GM12878 (cell line): ENCODE measurements around the gene TUBB3. TPM values are rescaled to one million over a fixed set of nuclear protein-coding genes. Genes with fewer than 3 reads are reported as not detected.
A peak's percentile ranks its signal among the peaks of the same experiment; 100 is the strongest.

ENCODE experiments used
- ATAC-seq: fragments of 200-7000 bp; cut with Tn5 transposase; 3 replicates; pipeline ENCODE4 v1.9.1; 2020; ENCODE audit warnings: mild to moderate bottlenecking, moderate library complexity
- BruUV-seq: library from RNA; stranded (reverse); fragments of 400-500 nt; replicated peaks from 2 replicates; lab custom pipeline; 2021; lab: Mats Ljungman, UMichigan
- CTCF ChIA-PET: fragments of 300-600 bp; sonication (Branson Sonifier 250); formaldehyde crosslinking; extraction: SDS; loops from one replicate; lab custom pipeline; 2021; ENCODE audit warnings: inconsistent platforms; lab: Yijun Ruan, JAX
- POLR2A ChIA-PET: fragments of 350-600 bp; formaldehyde crosslinking; extraction: SDS; loops from one replicate; lab custom pipeline; 2021; ENCODE audit warnings: inconsistent platforms; lab: Charles Lee
- RAD21 ChIA-PET: fragments of 300-600 bp; sonication (Branson Sonifier 250); formaldehyde crosslinking; loops from one replicate; lab custom pipeline; 2023; ENCODE audit warnings: antibody characterized with exemption; ENCODE audit not compliant: unreplicated experiment; lab: Charles Lee
- SMC1A ChIA-PET: fragments of 300-600 bp; sonication (Branson Sonifier 250); formaldehyde crosslinking; loops from one replicate; lab custom pipeline; 2023; ENCODE audit not compliant: unreplicated experiment, uncharacterized antibody; lab: Charles Lee
- DNase-seq: peaks from one replicate; pipeline ENCODE4 v3.0.0-alpha.2; 2011; ENCODE audit warnings: low read depth, low spot score
- FAIRE-seq: peaks from 3 replicates; lab custom pipeline; 2011; peaks lifted over from hg19 to GRCh38; lab: Jason Lieb, UNC
- H2AFZ ChIP-seq: 2 replicates; pipeline ENCODE4 v1.6.0; 2011; ENCODE audit warnings: low read depth, low read length, control low read depth; ENCODE audit not compliant: control insufficient read depth
- H3K27ac ChIP-seq: 2 replicates; pipeline ENCODE4 v1.5.1; 2011; ENCODE audit warnings: control low read depth; ENCODE audit not compliant: control insufficient read depth, insufficient read depth
- H3K27me3 ChIP-seq, 2 experiments: replicated peaks in 1 of 2; 2 replicates each; pipeline versions ENCODE4 v1.6.0 to v1.6.1; 2011; ENCODE audit warnings: low read length in 1 of 2; ENCODE audit not compliant: control insufficient read depth in 2 of 2, insufficient read depth in 2 of 2
- H3K36me3 ChIP-seq, 2 experiments: 2 replicates each; pipeline ENCODE4 v1.5.1; 2011; ENCODE audit warnings: low read length in 1 of 2; ENCODE audit not compliant: control insufficient read depth in 2 of 2, insufficient read depth in 2 of 2
- H3K4me1 ChIP-seq: 2 replicates; pipeline ENCODE4 v1.6.1; 2011; ENCODE audit warnings: mild to moderate bottlenecking, low read length, moderate library complexity, mixed read lengths; ENCODE audit not compliant: control insufficient read depth, insufficient read depth
- H3K4me2 ChIP-seq: 2 replicates; pipeline ENCODE4 v1.6.0; 2011; ENCODE audit warnings: control low read depth; ENCODE audit not compliant: control insufficient read depth, insufficient read depth
- H3K4me3 ChIP-seq: fragments of 200-600 bp; sonication (generic); 2 replicates; pipeline ENCODE4 v1.5.1; 2016
- H3K79me2 ChIP-seq: 2 replicates; pipeline ENCODE4 v1.6.0; 2011; ENCODE audit warnings: low read length; ENCODE audit not compliant: control insufficient read depth, insufficient read depth
- H3K9ac ChIP-seq: 2 replicates; pipeline ENCODE4 v1.8.0; 2011; ENCODE audit warnings: low read length, control low read depth, mixed read lengths; ENCODE audit not compliant: control insufficient read depth, insufficient read depth
- H3K9me3 ChIP-seq: replicated peaks from 3 replicates; pipeline ENCODE4 v1.5.1; 2011; ENCODE audit warnings: mild to moderate bottlenecking, low read length; ENCODE audit not compliant: control insufficient read depth, insufficient read depth
- H4K20me1 ChIP-seq: 2 replicates; pipeline ENCODE4 v1.6.0; 2011; ENCODE audit not compliant: control insufficient read depth, insufficient read depth
- BHLHE40 ChIP-seq, 2 experiments: fragments of 450-650 bp in 1 of 2; IDR thresholded peaks; 2 replicates each; pipeline ENCODE4 v1.6.1; 2011 to 2017; ENCODE audit warnings: low read depth in 2 of 2, borderline replicate concordance in 1 of 2, improper control_type of control experiment in 1 of 2, low read length in 1 of 2, mild to moderate bottlenecking in 1 of 2
- CBFB ChIP-seq: IDR thresholded peaks from 2 replicates; pipeline ENCODE4 v1.6.1; 2016; ENCODE audit warnings: antibody characterized with exemption, low read depth
- CHD1 ChIP-seq: IDR thresholded peaks from 2 replicates; pipeline ENCODE4 v1.6.1; 2012; ENCODE audit warnings: low read depth, low read length, improper control_type of control experiment
- EED ChIP-seq: sonication (generic); IDR thresholded peaks from 2 replicates; pipeline ENCODE4 v1.6.1; 2016; ENCODE audit warnings: antibody characterized with exemption, low read depth
- EP300 ChIP-seq, 2 experiments: fragments of 150-350 bp in 1 of 2; IDR thresholded peaks; 2 replicates each; pipeline ENCODE4 v1.6.1; 2011 to 2012; ENCODE audit warnings: low read depth in 2 of 2, low read length in 2 of 2, borderline replicate concordance in 1 of 2, improper control_type of control experiment in 1 of 2, inconsistent platforms in 1 of 2; ENCODE audit not compliant: control insufficient read depth in 1 of 2
- FOXK2 ChIP-seq: fragments of 450-650 bp; IDR thresholded peaks from 2 replicates; pipeline ENCODE4 v1.6.1; 2017; ENCODE audit warnings: mild to moderate bottlenecking, moderate library complexity
- IKZF2 ChIP-seq, 2 experiments: fragments of 450-650 bp; IDR thresholded peaks; 2 replicates each; pipeline ENCODE4 v1.6.1; 2017; ENCODE audit warnings: mild to moderate bottlenecking in 2 of 2, moderate library complexity in 2 of 2
- MTA2 ChIP-seq: fragments of 450-650 bp; IDR thresholded peaks from 2 replicates; pipeline ENCODE4 v1.6.1; 2016; ENCODE audit warnings: low read depth, mild to moderate bottlenecking, moderate library complexity
- SUZ12 ChIP-seq: fragments of 200-600 bp; sonication (generic); IDR thresholded peaks from one replicate; pipeline ENCODE4 v1.6.1; 2018; ENCODE audit warnings: antibody characterized with exemption, mild to moderate bottlenecking; ENCODE audit not compliant: unreplicated experiment
- WGBS: methylation state at CpG from one replicate; pipeline ENCODE4 v1.1.6; 2016; ENCODE audit warnings: low lambda C conversion rate; ENCODE audit not compliant: insufficient replicate concordance, insufficient coverage; ENCODE audit errors: missing lambda C conversion rate; 5-methylcytosine and 5-hydroxymethylcytosine counted together
- in situ Hi-C: fragments of 300-500 bp; cut with MboI; formaldehyde crosslinking; loops from 9 replicates; pipeline ENCODE4 v1.14.3; 2018; ENCODE audit warnings: mixed read lengths
- intact Hi-C: fragments of 100-400 bp; cut with micrococcal nuclease; formaldehyde crosslinking; loops from one replicate; pipeline ENCODE4 v1.14.2; 2022; ENCODE audit not compliant: unreplicated experiment
- polyA plus RNA-seq, 11 experiments: library from polyadenylated mRNA; depleted of rRNA in 4 of 11; unstranded in 6 of 11; stranded (reverse) in 5 of 11; fragments of >200 nt; fragmentation: Nextera tagmentation in 4 of 11; fragmentation: Illumina TruSeq in 1 of 11; extraction: Ambion mirVana in 4 of 11; extraction: Trizol in 1 of 11; gene quantifications; 1 replicate in 1 of 11; 2 replicates in 10 of 11; pipeline versions ENCODE4 v1.2.1 to v1.2.3, GENCODE V29; 2011 to 2016; ENCODE audit warnings: inconsistent platforms in 2 of 11, missing spikeins in 2 of 11, low read depth in 1 of 11
- total RNA-seq, 4 experiments: library from RNA; depleted of rRNA in 3 of 4; stranded (reverse); fragments of >200 nt in 3 of 4; fragmentation: Illumina TruSeq in 1 of 4; extraction: Trizol in 1 of 4; gene quantifications; 2 replicates each; pipeline versions ENCODE4 v1.2.1 to v1.2.3, GENCODE V29; 2013 to 2021
- TF ChIP-seq, protein P1 (sequence below): fragments of 450-650 bp; IDR thresholded peaks from 2 replicates; pipeline ENCODE4 v1.6.1; 2017; ENCODE audit warnings: low read depth, mild to moderate bottlenecking, moderate library complexity
- TF ChIP-seq, protein P2 (sequence below): fragments of 150-350 bp; IDR thresholded peaks from 2 replicates; pipeline ENCODE4 v1.6.1; 2014; ENCODE audit warnings: mild to moderate bottlenecking, low read depth, low read length
- TF ChIP-seq, protein P3 (sequence below): fragments of 450-650 bp; formaldehyde crosslinking; IDR thresholded peaks from 2 replicates; pipeline ENCODE4 v1.4.0; 2022; ENCODE audit warnings: mild to moderate bottlenecking, moderate library complexity

Gene TUBB3
- total and polyA plus RNA-seq, 10 of the 15 experiments (the other 5 are each of a cell fraction or from before 2014, with no cell fraction given), result 0.09 to 2.5 (median 0.58) TPM; not detected in 1

DNA sequence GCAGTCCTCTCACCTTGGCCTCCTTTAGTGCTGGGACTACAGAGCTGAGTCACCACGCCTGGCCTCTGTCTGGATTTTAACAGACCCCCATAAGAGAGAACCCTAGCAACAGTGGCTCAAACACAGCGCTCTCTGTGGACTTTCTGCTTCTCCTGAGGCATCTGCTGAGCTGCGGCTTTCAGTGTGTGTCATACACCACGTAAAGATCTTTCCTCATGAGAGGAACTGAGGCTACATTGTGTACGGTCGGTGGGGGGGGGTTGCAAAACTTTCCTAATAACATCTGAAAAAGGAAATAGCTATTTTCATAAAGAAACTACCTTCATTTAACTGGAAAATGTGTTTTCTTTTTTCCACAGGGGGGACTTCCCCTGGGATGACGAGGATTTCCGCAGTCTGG lies 58.3 kb downstream of the TUBB3 start (continued):
- peak in 1 of 2 experiments; percentile 46; a peak in 1 of 4 replicates for TF ChIP-seq BHLHE40 (IDR thresholded peaks at IDR 0.05; ENCODE audit: borderline replicate concordance in 1 of 2, low read depth in 2 of 2, low read length in 1 of 2)
- TF ChIP-seq IKZF2 (IDR thresholded peaks at IDR 0.05), result peak; percentile 92 to 94
- peak; percentile 20 to 41; a peak in 2 of 4 replicates for TF ChIP-seq EP300 (IDR thresholded peaks at IDR 0.05; ENCODE audit: borderline replicate concordance in 1 of 2, control insufficient read depth in 1 of 2, low read depth in 2 of 2, low read length in 2 of 2)
- peak; percentile 73 for TF ChIP-seq MTA2
- TF ChIP-seq, protein P1, sequence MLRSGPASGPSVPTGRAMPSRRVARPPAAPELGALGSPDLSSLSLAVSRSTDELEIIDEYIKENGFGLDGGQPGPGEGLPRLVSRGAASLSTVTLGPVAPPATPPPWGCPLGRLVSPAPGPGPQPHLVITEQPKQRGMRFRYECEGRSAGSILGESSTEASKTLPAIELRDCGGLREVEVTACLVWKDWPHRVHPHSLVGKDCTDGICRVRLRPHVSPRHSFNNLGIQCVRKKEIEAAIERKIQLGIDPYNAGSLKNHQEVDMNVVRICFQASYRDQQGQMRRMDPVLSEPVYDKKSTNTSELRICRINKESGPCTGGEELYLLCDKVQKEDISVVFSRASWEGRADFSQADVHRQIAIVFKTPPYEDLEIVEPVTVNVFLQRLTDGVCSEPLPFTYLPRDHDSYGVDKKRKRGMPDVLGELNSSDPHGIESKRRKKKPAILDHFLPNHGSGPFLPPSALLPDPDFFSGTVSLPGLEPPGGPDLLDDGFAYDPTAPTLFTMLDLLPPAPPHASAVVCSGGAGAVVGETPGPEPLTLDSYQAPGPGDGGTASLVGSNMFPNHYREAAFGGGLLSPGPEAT, result peak; percentile 79

DNA sequence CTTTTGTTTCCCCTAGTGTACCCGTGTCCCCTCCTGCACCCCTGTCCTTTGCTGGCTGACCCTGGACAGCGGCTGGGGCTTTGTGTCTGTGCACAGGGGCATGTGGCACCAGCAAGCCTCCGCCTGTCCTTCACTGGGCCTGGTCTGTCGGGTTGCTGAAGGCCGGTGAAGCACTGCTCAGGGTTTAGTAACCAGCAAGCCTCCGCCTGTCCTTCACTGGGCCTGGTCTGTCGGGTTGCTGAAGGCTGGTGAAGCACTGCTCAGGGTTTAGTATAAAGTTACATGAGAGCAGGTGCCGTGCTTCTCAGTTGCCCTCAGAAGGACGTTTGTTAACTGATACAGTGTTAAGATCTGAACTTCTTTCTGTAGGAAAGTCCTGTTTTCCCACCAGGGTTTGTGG lies 59.2 kb downstream of the TUBB3 start:
- SMC1A ChIA-PET, result interaction anchor here (1.1 to 2.0 kb wide), 2 partner anchors 10 to 42 kb away, joined by 3 to 8 read pairs; no protein-coding TSS in a partner anchor
- in situ Hi-C loops, result no loop called here
- no TSS peak for BruUV-seq
- TF ChIP-seq FOXK2, result no peak
- TF ChIP-seq, protein P2, sequence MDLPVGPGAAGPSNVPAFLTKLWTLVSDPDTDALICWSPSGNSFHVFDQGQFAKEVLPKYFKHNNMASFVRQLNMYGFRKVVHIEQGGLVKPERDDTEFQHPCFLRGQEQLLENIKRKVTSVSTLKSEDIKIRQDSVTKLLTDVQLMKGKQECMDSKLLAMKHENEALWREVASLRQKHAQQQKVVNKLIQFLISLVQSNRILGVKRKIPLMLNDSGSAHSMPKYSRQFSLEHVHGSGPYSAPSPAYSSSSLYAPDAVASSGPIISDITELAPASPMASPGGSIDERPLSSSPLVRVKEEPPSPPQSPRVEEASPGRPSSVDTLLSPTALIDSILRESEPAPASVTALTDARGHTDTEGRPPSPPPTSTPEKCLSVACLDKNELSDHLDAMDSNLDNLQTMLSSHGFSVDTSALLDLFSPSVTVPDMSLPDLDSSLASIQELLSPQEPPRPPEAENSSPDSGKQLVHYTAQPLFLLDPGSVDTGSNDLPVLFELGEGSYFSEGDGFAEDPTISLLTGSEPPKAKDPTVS, result no peak
- TF ChIP-seq, protein P3, sequence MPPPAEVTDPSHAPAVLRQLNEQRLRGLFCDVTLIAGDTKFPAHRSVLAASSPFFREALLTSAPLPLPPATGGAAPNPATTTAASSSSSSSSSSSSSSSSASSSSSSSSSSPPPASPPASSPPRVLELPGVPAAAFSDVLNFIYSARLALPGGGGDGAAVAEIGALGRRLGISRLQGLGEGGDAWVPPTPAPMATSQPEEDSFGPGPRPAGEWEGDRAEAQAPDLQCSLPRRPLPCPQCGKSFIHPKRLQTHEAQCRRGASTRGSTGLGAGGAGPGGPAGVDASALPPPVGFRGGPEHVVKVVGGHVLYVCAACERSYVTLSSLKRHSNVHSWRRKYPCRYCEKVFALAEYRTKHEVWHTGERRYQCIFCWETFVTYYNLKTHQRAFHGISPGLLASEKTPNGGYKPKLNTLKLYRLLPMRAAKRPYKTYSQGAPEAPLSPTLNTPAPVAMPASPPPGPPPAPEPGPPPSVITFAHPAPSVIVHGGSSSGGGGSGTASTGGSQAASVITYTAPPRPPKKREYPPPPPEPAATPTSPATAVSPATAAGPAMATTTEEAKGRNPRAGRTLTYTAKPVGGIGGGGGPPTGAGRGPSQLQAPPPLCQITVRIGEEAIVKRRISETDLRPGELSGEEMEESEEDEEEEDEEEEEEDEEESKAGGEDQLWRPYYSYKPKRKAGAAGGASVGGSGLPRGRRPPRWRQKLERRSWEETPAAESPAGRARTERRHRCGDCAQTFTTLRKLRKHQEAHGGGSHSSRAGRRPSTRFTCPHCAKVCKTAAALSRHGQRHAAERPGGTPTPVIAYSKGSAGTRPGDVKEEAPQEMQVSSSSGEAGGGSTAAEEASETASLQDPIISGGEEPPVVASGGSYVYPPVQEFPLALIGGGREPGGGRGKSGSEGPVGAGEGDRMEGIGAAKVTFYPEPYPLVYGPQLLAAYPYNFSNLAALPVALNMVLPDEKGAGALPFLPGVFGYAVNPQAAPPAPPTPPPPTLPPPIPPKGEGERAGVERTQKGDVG (CRISPR knock-in tag), result no peak
- no peak for TF ChIP-seq CBFB
- TF ChIP-seq SUZ12, result no peak
- no peak for TF ChIP-seq EED
- no peak for TF ChIP-seq CHD1

More for the DNA sequence above, 59.2 kb downstream of the TUBB3 start:
- POLR2A ChIA-PET, result interaction anchor here (1.0 to 1.5 kb wide), 2 partner anchors 9 to 51 kb away, joined by 3 to 13 read pairs; no protein-coding TSS in a partner anchor
- DNase-seq, result no peak
- H3K4me1 ChIP-seq, result no peaks in the 10 kb centered on the region
- no peak for ATAC-seq
- no peak overlapping the region for H3K4me3 ChIP-seq
- H3K36me3 ChIP-seq, result peaks cover 26 to 39% of the 10 kb centered on the region in 2 experiments
- WGBS, result 91% methylated on average over 9 of the region's 9 CpGs
- H2AFZ ChIP-seq, result no peak overlapping the region
- H3K79me2 ChIP-seq, result no peaks in the 10 kb centered on the region; the same call in 1 of the 2 replicates
- no peaks in the 10 kb centered on the region for H3K9me3 ChIP-seq
- no peaks in the 10 kb centered on the region for H4K20me1 ChIP-seq
- H3K9ac ChIP-seq, result no peak overlapping the region
- H3K27me3 ChIP-seq, result no peaks in the 10 kb centered on the region
- intact Hi-C loops, result no loop called here
- no peak overlapping the region for H3K27ac ChIP-seq
- CTCF ChIA-PET, result interaction anchor here (1.0 to 1.5 kb wide), 5 partner anchors 11 to 64 kb away, joined by 3 to 5 read pairs (median 4); partner anchors contain the start of gene MC1R
- H3K4me2 ChIP-seq, result no peak overlapping the region
- RAD21 ChIA-PET, result interaction anchor here (1.1 to 1.5 kb wide), 3 partner anchors 10 to 109 kb away, joined by 3 to 6 read pairs (median 4); partner anchors contain the start of gene TCF25
- FAIRE-seq, result no peak
